Bronchial epithelial cell (primary cell): ENCODE data around the gene TEX29. TPM values are rescaled to one million over a fixed set of nuclear protein-coding genes. Genes with fewer than 3 reads are reported as not detected.
A peak's percentile ranks its signal among the peaks of the same experiment; 100 is the strongest.

Source experiments
- DNase-seq: peaks from one replicate; pipeline ENCODE4 v3.0.0-alpha.2; 2010; ENCODE audit warnings: low read depth
- FAIRE-seq: peaks from 2 replicates; lab custom pipeline; 2011; peaks lifted over from hg19 to GRCh38; lab: Jason Lieb, UNC
- H3K27me3 ChIP-seq: 2 replicates; pipeline ENCODE4 v1.5.1; 2011; ENCODE audit warnings: low read length; ENCODE audit not compliant: control insufficient read depth, insufficient read depth
- H3K36me3 ChIP-seq: 2 replicates; pipeline ENCODE4 v1.5.1; 2011; ENCODE audit warnings: low read length; ENCODE audit not compliant: control insufficient read depth, insufficient read depth
- H3K4me3 ChIP-seq: 2 replicates; pipeline ENCODE4 v1.5.1; 2011; ENCODE audit warnings: mild to moderate bottlenecking, low read depth, low read length, control low read depth
- CTCF ChIP-seq: IDR thresholded peaks from 2 replicates; pipeline ENCODE4 v1.5.1; 2011; ENCODE audit warnings: mild to moderate bottlenecking, moderate library complexity, low read length, control low read depth, inconsistent platforms; ENCODE audit not compliant: insufficient read depth, severe bottlenecking
- total RNA-seq: library from RNA; depleted of rRNA; stranded (reverse); fragments of >200 nt; gene quantifications from 2 replicates; pipeline ENCODE4 v1.2.1, GENCODE V29; 2014

TEX29 gene
- total RNA-seq, 1 donor from 2014 or later = not detected

- DNase-seq = no peak
- no peak for TF ChIP-seq CTCF
- no peak for FAIRE-seq
- Histone ChIP-seq H3K36me3 (no peaks in the 10 kb centered on the region), H3K27me3 (no peaks in the 10 kb centered on the region), H3K4me3 (no peak overlapping the region)
Measured at GRCh38 chr13:111342721-111343120, 22.3 kb downstream of the TEX29 start.

- no peak for TF ChIP-seq CTCF
- no peak for DNase-seq
- Histone ChIP-seq H3K27me3 (no peaks in the 10 kb centered on the region), H3K4me3 (no peak overlapping the region), H3K36me3 (no peaks in the 10 kb centered on the region)
- no peak for FAIRE-seq
Measured at GRCh38 chr13:111343186-111343805, 22.9 kb downstream of the TEX29 start.

- H3K4me3 ChIP-seq = no peak overlapping the region
- DNase-seq = peak; percentile 42
- H3K27me3 ChIP-seq = no peaks in the 10 kb centered on the region
- peak; percentile 63 for TF ChIP-seq CTCF
- no peak for FAIRE-seq
- H3K36me3 ChIP-seq = no peaks in the 10 kb centered on the region
Measured at GRCh38 chr13:111344471-111345191, 24.2 kb downstream of the TEX29 start.

GRCh38 chr13:111345682-111346081 is 25.2 kb downstream of the TEX29 start:
- FAIRE-seq (no peak), DNase-seq (no peak)
- H3K4me3 ChIP-seq = no peak overlapping the region
- H3K36me3 ChIP-seq = no peaks in the 10 kb centered on the region
- no peak for TF ChIP-seq CTCF
- H3K27me3 ChIP-seq = no peaks in the 10 kb centered on the region

- DNase-seq (no peak), FAIRE-seq (no peak)
- H3K27me3 ChIP-seq = no peaks in the 10 kb centered on the region
- H3K4me3 ChIP-seq = no peak overlapping the region
- no peaks in the 10 kb centered on the region for H3K36me3 ChIP-seq
- TF ChIP-seq CTCF = no peak
Measured at GRCh38 chr13:111346101-111346680, 25.7 kb downstream of the TEX29 start.
